ENCODE data around the gene MYADML2.

DNA sequence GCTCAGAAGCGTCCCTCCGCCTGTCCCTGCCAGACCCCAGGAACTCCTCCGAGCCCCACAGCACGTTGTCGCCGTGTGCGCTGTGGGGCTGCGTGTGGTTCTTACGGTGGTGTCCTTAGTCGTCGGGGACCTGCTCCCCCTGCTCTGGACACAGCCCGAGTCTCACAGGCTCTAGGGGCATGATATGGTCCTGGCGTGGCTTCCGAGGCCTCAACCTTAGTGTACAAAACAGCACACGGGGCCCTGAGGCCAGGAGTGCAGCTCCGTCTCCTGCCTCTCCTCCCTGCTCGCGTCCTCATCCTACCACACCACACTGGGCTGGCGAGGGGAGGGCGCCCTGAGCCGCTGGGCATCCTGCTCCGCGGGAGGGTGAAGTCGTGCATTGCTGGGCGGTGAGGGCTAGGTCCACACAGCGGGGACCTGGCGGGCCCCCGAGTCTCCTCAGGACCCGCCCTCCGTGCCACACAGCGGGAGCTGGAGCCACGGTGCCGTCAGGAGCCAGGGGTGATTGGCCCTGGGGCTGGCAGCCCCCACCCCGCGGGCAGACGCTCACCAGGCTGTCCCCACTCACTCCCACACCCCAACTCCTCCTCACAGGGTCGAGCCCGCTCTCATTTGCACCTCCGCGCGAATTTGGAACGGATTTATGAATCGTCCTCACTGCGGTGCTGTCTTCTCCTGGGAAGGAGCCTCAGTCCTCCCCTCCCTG, 18.3 kb downstream of the MYADML2 start:
- TF ChIP-seq ZNF274 (IDR thresholded peaks at IDR 0.05; ENCODE audit: low read depth, low read length) (no peak), YY1 (IDR thresholded peaks at IDR 0.05; ENCODE audit: insufficient read depth, insufficient read length) (no peak), SUZ12 (IDR thresholded peaks at IDR 0.05; ENCODE audit: extremely low read depth, insufficient read depth, insufficient read length) (no peak)
